Breast epithelium (tissue), 4 donors: ENCODE measurements around the gene SH3BP4. TPM values are rescaled to one million over a fixed set of nuclear protein-coding genes. Genes with fewer than 3 reads are reported as not detected.
"Not testable (repeated sequence)": the region's sequence is repeated elsewhere in the genome, so short reads cannot be mapped to it uniquely, and the experiment has no call there.

Source experiments
- DNase-seq, 2 donors: peaks; one replicate each; pipeline ENCODE4 v3.0.0-alpha.2; 2019; ENCODE audit warnings: low spot score in 2 of 2
- H3K27ac ChIP-seq, 2 donors: fragments of 200-600 bp; sonication (generic) in 1 of 2; one replicate each; pipeline ENCODE4 v1.5.1; 2016 to 2019; ENCODE audit warnings: mild to moderate bottlenecking in 1 of 2
- H3K27me3 ChIP-seq, 2 donors: fragments of 200-600 bp; sonication (generic) in 1 of 2; one replicate each; pipeline versions ENCODE4 v1.5.1 to v1.6.0; 2017 to 2019; ENCODE audit warnings: control low read depth in 1 of 2, mild to moderate bottlenecking in 1 of 2
- H3K36me3 ChIP-seq: fragments of 200-600 bp; one replicate; pipeline ENCODE4 v1.5.1; 2019
- H3K4me1 ChIP-seq, 2 donors: fragments of 200-600 bp; sonication (generic); one replicate each; pipeline ENCODE4 v1.5.1; 2016 to 2019; ENCODE audit warnings: control low read depth in 1 of 2
- H3K4me3 ChIP-seq, 3 donors: fragments of 200-600 bp; sonication (generic); 1 replicate in 2 of 3; 2 replicates in 1 of 3; pipeline ENCODE4 v1.5.1; 2016 to 2019; ENCODE audit warnings: mild to moderate bottlenecking in 3 of 3, moderate library complexity in 2 of 3
- H3K9me3 ChIP-seq, 2 donors: fragments of 200-600 bp; sonication (generic) in 1 of 2; one replicate each; pipeline ENCODE4 v1.5.1; 2016 to 2019; ENCODE audit warnings: control low read depth in 1 of 2
- POLR2A ChIP-seq: fragments of 450-650 bp; IDR thresholded peaks from one replicate; pipeline ENCODE4 v1.6.1; 2016; ENCODE audit warnings: antibody characterized with exemption, mild to moderate bottlenecking, moderate library complexity
- POLR2AphosphoS5 ChIP-seq, 3 donors: sonication (generic); formaldehyde crosslinking; IDR thresholded peaks; one replicate each; pipeline ENCODE4 v1.6.1; 2017; ENCODE audit warnings: antibody characterized with exemption in 3 of 3
- intact Hi-C: fragments of 100-400 bp; cut with DNase I; formaldehyde crosslinking; loops from one replicate; pipeline ENCODE4 v1.15.1; 2023; ENCODE audit warnings: low total_unique reads
- total RNA-seq, 3 donors: library from RNA; depleted of rRNA; stranded (reverse); fragments of >200 nt; gene quantifications; one replicate each; pipeline ENCODE4 v1.1.0, GENCODE V29; 2016
- TF ChIP-seq, protein P1 (sequence below), 3 donors: fragments of 450-650 bp; IDR thresholded peaks; one replicate each; pipeline ENCODE4 v1.5.1; 2016 to 2017; ENCODE audit warnings: antibody characterized with exemption in 3 of 3, mild to moderate bottlenecking in 3 of 3, moderate library complexity in 3 of 3

The SH3BP4 gene
- total RNA-seq, 3 donors from 2014 or later = 28.5 to 73.6 (median 44.2) TPM

GRCh38 chr2:235011607-235011928 lies 59.8 kb downstream of the SH3BP4 start:
- H3K4me3 ChIP-seq = no peak overlapping the region
- peaks cover 4 to 9% of the 10 kb centered on the region in 2 donors for H3K9me3 ChIP-seq
- intact Hi-C loops = no loop called here
- peaks cover 0 to 11% of the 10 kb centered on the region in 2 donors for H3K4me1 ChIP-seq
- no peak overlapping the region for H3K27ac ChIP-seq
- no peaks in the 10 kb centered on the region for H3K27me3 ChIP-seq
- no peaks in the 10 kb centered on the region for H3K36me3 ChIP-seq
- DNase-seq = no peak
- TF ChIP-seq, protein P1, sequence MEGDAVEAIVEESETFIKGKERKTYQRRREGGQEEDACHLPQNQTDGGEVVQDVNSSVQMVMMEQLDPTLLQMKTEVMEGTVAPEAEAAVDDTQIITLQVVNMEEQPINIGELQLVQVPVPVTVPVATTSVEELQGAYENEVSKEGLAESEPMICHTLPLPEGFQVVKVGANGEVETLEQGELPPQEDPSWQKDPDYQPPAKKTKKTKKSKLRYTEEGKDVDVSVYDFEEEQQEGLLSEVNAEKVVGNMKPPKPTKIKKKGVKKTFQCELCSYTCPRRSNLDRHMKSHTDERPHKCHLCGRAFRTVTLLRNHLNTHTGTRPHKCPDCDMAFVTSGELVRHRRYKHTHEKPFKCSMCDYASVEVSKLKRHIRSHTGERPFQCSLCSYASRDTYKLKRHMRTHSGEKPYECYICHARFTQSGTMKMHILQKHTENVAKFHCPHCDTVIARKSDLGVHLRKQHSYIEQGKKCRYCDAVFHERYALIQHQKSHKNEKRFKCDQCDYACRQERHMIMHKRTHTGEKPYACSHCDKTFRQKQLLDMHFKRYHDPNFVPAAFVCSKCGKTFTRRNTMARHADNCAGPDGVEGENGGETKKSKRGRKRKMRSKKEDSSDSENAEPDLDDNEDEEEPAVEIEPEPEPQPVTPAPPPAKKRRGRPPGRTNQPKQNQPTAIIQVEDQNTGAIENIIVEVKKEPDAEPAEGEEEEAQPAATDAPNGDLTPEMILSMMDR (IDR thresholded peaks at IDR 0.05) = no peak
- no peak for TF ChIP-seq POLR2AphosphoS5 (IDR thresholded peaks at IDR 0.05)
- TF ChIP-seq POLR2A = no peak

- Histone ChIP-seq H3K4me1 (peaks cover 0 to 11% of the 10 kb centered on the region in 2 donors), H3K9me3 (peaks cover 4 to 9% of the 10 kb centered on the region in 2 donors), H3K36me3 (no peaks in the 10 kb centered on the region), H3K27me3 (no peaks in the 10 kb centered on the region), H3K4me3 (no peak overlapping the region), H3K27ac (no peak overlapping the region)
- intact Hi-C loops = no loop called here
- TF ChIP-seq, protein P1 (IDR thresholded peaks at IDR 0.05) = no peak
- no peak for TF ChIP-seq POLR2A
- TF ChIP-seq POLR2AphosphoS5 (IDR thresholded peaks at IDR 0.05) = no peak
- DNase-seq = no peak
Measured at GRCh38 chr2:235011929-235012631, 60.3 kb downstream of the SH3BP4 start.

- TF ChIP-seq POLR2AphosphoS5 (IDR thresholded peaks at IDR 0.05) (no peak), POLR2A (no peak)
- TF ChIP-seq, protein P1 (IDR thresholded peaks at IDR 0.05) = no peak
- DNase-seq = no peak
- Histone ChIP-seq H3K4me3 (no peak overlapping the region), H3K36me3 (no peaks in the 10 kb centered on the region), H3K27me3 (no peaks in the 10 kb centered on the region), H3K27ac (no peak overlapping the region), H3K4me1 (no peaks in the 10 kb centered on the region), H3K9me3 (peaks cover 4 to 9% of the 10 kb centered on the region in 2 donors)
- intact Hi-C loops = no loop called here
Measured at GRCh38 chr2:235017441-235017840, 65.6 kb downstream of the SH3BP4 start.

GRCh38 chr2:235018838-235019237 lies 67.0 kb downstream of the SH3BP4 start:
- no peak overlapping the region for H3K27ac ChIP-seq
- DNase-seq = no peak
- intact Hi-C loops = loop anchor here (2.0 kb wide), 1 partner anchor 34 kb away; no protein-coding TSS in a partner anchor
- no peak overlapping the region for H3K4me3 ChIP-seq
- no peaks in the 10 kb centered on the region for H3K27me3 ChIP-seq
- no peaks in the 10 kb centered on the region for H3K36me3 ChIP-seq
- TF ChIP-seq, protein P1 (IDR thresholded peaks at IDR 0.05) = no peak
- no peak for TF ChIP-seq POLR2AphosphoS5 (IDR thresholded peaks at IDR 0.05)
- H3K4me1 ChIP-seq = no peaks in the 10 kb centered on the region
- peaks cover 4 to 9% of the 10 kb centered on the region in 2 donors for H3K9me3 ChIP-seq

DNA sequence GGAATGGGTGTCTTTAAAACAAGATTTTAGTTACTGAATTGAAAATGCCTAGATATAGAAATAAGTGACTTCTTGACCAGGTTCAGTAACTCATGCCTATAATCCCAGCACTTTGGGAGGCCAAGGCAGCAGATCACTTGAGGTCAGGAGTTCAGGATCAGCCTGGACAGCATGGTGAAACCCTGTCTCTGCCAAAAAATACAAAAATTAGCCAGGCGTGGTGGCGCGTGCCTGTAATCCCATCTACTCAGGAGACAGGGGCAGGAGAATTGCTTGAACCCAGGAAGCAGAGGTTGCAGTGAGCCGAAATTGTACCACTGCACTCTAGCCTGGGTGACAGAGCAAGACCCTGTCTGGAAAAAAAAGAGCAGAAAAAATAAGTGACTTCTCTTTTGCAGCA lies 68.3 kb downstream of the SH3BP4 start:
- H3K4me1 ChIP-seq, intact Hi-C loops, DNase-seq, H3K27ac ChIP-seq, H3K27me3 ChIP-seq, H3K4me3 ChIP-seq, H3K9me3 ChIP-seq, H3K36me3 ChIP-seq: not testable (repeated sequence)
